Measurements from ENCODE around the gene ANKRD6.

Gene ANKRD6

GRCh38 chr6:89432875-89433251 is at the start of gene ANKRD6:
TSS of gene ANKRD6 (plus strand) at chr6:89433152. CDS start at chr6:89566977, 133,825 bp downstream.
- peak; percentile 36 for DNase-seq (ENCODE audit: low read depth)
- peak within 1 kb of the TSS; percentile 60 for H3K4me3 ChIP-seq (ENCODE audit: low read depth, low read length)
- peak; percentile 63 for TF ChIP-seq CTCF (conservative IDR thresholded peaks at IDR 0.05; ENCODE audit: low read depth, low read length)

GRCh38 chr6:89385156-89385667 is 47.7 kb upstream of the ANKRD6 start:
- no peak for TF ChIP-seq CTCF (conservative IDR thresholded peaks at IDR 0.05; ENCODE audit: low read depth, low read length)
- DNase-seq (ENCODE audit: low read depth): peak; percentile 7
- no peak overlapping the region for H3K4me3 ChIP-seq (ENCODE audit: low read depth, low read length)

- no peak for TF ChIP-seq CTCF (conservative IDR thresholded peaks at IDR 0.05; ENCODE audit: low read depth, low read length)
- no peak for DNase-seq (ENCODE audit: low read depth)
- H3K4me3 ChIP-seq (ENCODE audit: low read depth, low read length): no peak overlapping the region
Measured at GRCh38 chr6:89385846-89386245, 47.1 kb upstream of the ANKRD6 start.

GRCh38 chr6:89386917-89387491 is 45.9 kb upstream of the ANKRD6 start:
- no peak for DNase-seq (ENCODE audit: low read depth)
- no peak for TF ChIP-seq CTCF (conservative IDR thresholded peaks at IDR 0.05; ENCODE audit: low read depth, low read length)
- no peak overlapping the region for H3K4me3 ChIP-seq (ENCODE audit: low read depth, low read length)

GRCh38 chr6:89387516-89388201 is 45.3 kb upstream of the ANKRD6 start:
- no peak for DNase-seq (ENCODE audit: low read depth)
- TF ChIP-seq CTCF (conservative IDR thresholded peaks at IDR 0.05; ENCODE audit: low read depth, low read length): no peak
- no peak overlapping the region for H3K4me3 ChIP-seq (ENCODE audit: low read depth, low read length)

GRCh38 chr6:89388846-89389245 is 44.1 kb upstream of the ANKRD6 start:
- TF ChIP-seq CTCF (conservative IDR thresholded peaks at IDR 0.05; ENCODE audit: low read depth, low read length): no peak
- DNase-seq (ENCODE audit: low read depth): no peak
- H3K4me3 ChIP-seq (ENCODE audit: low read depth, low read length): no peak overlapping the region

- DNase-seq (ENCODE audit: low read depth): no peak
- no peak for TF ChIP-seq CTCF (conservative IDR thresholded peaks at IDR 0.05; ENCODE audit: low read depth, low read length)
- no peak overlapping the region for H3K4me3 ChIP-seq (ENCODE audit: low read depth, low read length)
Measured at GRCh38 chr6:89392823-89393222, 40.1 kb upstream of the ANKRD6 start.
